ENCODE results near the gene UGT1A7. TPM values are rescaled to one million over a fixed set of nuclear protein-coding genes. Genes with fewer than 3 reads are reported as not detected.

UGT1A7 gene
- total RNA-seq, 2 donors from 2014 or later: not detected

DNA sequence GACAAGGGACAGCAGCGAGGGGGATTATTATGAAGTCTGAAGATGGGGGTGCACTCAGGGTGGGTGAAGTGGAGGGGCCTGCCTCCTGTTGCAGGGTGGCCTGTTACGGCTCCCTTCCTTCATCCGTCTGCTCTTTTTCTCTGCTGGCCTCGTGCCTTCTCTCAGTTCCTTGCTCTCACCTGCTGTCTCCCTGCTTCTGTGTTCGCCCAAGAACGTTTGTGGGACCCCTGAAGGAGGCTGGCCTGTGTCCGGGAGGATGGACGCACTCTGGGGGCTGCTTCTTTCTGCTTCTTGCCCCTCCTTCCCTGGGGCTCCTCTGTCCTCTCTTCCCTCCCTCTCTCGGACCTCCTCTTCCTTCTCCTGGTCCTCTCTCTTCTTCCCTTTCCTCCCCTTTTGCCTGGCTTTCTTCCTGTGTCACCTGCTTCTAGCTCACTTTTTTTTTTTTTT lies 110.2 kb downstream of the UGT1A7 start:
- ATAC-seq (replicated peaks in 1 of 2): no peak
- Mint-ChIP-seq H3K36me3 (ENCODE audit: insufficient read depth in 2 of 2) (no peaks in the 10 kb centered on the region), H3K4me3 (no peak overlapping the region), H3K27me3 (ENCODE audit: low read depth) (no peaks in the 10 kb centered on the region), H3K9me3 (no peaks in the 10 kb centered on the region), H3K4me1 (ENCODE audit: low read depth) (no peaks in the 10 kb centered on the region), H3K27ac (no peak overlapping the region)
- no peak for DNase-seq

DNA sequence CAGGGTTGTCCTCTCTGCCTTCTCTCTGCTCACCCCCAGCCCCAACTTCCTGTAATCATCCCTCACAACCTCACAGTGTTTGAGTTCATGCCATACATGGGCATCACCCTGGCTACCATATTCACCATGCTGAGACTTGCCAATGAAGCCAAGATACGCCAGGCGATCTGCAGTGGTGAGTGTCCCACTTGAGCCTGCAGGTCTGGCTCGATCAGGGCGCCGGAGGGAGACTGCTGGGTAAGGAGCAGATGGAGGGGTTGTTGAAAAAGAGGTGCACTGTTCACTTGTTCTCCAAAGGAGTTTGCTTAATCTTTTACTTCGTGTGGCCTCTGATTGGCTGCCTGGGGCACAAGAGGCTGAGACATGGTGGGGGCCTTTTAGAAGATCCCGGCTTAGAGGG lies 111.0 kb downstream of the UGT1A7 start:
- DNase-seq (no peak), ATAC-seq (replicated peaks in 1 of 2) (no peak)
- Mint-ChIP-seq H3K36me3 (ENCODE audit: insufficient read depth in 2 of 2) (no peaks in the 10 kb centered on the region), H3K4me1 (ENCODE audit: low read depth) (no peaks in the 10 kb centered on the region), H3K4me3 (no peak overlapping the region), H3K27me3 (ENCODE audit: low read depth) (no peaks in the 10 kb centered on the region), H3K27ac (no peak overlapping the region), H3K9me3 (no peaks in the 10 kb centered on the region)

DNA sequence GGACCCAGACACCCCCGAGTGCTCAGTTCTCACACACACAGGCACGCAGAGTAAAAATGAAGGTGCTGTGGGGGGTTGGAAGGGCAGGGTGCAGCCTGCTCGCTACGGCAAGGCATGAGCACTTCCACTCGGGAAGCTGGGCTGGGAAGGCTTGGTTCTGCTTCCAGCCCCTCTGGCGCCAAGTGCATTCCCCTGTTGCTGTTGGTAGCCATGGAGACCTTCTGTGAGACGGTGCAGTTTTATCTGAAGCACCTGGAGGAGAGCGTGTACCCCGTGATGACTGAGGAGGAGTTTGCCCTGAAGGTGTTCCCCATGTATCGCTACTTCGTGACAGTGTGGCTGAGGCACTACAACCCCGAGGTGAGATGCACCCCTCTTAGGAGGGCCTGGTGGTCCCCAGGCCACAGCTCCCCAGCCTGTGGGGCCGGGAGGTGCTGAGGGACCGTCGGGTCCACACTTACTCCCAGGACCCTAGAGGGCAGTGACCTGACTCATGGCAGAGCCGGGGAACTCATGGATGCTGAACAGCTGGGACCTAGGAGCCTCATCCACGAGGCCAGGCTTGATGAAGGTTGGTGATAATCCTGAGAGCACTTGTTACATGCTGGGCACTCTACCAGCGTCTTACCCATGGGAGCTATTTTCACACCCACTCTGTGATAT lies 111.9 kb downstream of the UGT1A7 start:
- ATAC-seq (replicated peaks in 1 of 2) (no peak), DNase-seq (no peak)
- Mint-ChIP-seq H3K9me3 (no peaks in the 10 kb centered on the region), H3K27ac (no peak overlapping the region), H3K36me3 (ENCODE audit: insufficient read depth in 2 of 2) (no peaks in the 10 kb centered on the region), H3K4me3 (no peak overlapping the region), H3K27me3 (ENCODE audit: low read depth) (no peaks in the 10 kb centered on the region), H3K4me1 (ENCODE audit: low read depth) (no peaks in the 10 kb centered on the region)

DNA sequence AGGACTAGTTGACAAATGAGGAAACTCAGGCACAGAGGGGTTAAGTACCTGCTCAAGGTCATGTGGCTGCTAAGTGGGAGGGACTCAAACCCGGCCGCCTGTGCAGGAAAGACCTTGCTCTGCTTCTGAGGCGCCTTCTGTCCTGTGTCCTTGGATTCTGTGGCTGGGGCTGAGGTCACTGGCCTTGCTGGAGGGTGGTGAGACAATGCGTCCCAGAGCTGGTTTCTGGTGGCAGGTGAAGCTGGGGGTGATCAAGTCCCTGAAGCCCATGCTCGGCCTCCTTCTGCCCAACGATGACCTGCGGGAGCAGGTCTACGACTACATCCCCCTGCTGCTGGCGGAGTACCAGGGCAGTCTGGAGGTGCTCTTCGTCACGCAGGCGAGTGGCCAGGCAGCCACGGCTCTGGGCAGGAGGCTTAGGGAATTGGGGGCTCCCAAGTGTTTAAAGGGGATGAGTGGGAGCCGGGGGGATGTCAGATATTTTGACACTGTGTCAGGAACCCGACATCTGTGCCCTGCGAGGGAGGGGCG lies 112.5 kb downstream of the UGT1A7 start:
- ATAC-seq (replicated peaks in 1 of 2) (no peak), DNase-seq (no peak)
- H3K27me3 Mint-ChIP-seq (ENCODE audit: low read depth): no peaks in the 10 kb centered on the region
- no peaks in the 10 kb centered on the region for H3K9me3 Mint-ChIP-seq
- H3K4me3 Mint-ChIP-seq: no peak overlapping the region
- no peaks in the 10 kb centered on the region for H3K36me3 Mint-ChIP-seq (ENCODE audit: insufficient read depth in 2 of 2)
- H3K4me1 Mint-ChIP-seq (ENCODE audit: low read depth): no peaks in the 10 kb centered on the region
- no peak overlapping the region for H3K27ac Mint-ChIP-seq

DNA sequence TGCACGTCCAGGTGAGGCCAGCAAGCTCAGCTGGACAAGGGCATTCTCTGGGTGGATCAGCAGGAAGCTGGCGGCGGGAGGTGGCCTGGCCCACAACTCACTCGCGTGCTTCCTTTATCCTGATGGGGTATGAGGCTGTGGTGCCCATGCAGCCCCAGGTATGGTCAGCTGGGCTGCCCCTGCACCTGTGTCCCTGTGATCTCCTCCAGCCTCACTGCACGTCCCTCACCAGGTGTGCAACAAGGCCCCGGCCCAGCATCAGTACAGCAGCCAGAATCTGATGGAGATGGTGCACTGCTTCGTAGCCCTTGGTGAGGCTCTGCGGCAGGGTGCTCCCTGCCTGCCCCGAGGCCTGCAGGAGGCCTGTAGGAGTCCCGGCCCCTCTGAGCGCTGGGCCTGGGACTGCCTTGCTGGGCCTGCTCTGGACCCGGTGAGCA lies 114.1 kb downstream of the UGT1A7 start:
- Mint-ChIP-seq H3K9me3 (peaks cover 0 to 4% of the 10 kb centered on the region in 2 donors), H3K27me3 (ENCODE audit: low read depth) (no peaks in the 10 kb centered on the region), H3K4me1 (ENCODE audit: low read depth) (no peaks in the 10 kb centered on the region), H3K27ac (no peak overlapping the region), H3K4me3 (no peak overlapping the region), H3K36me3 (ENCODE audit: insufficient read depth in 2 of 2) (no peaks in the 10 kb centered on the region)
- ATAC-seq (replicated peaks in 1 of 2): no peak
- no peak for DNase-seq

DNA sequence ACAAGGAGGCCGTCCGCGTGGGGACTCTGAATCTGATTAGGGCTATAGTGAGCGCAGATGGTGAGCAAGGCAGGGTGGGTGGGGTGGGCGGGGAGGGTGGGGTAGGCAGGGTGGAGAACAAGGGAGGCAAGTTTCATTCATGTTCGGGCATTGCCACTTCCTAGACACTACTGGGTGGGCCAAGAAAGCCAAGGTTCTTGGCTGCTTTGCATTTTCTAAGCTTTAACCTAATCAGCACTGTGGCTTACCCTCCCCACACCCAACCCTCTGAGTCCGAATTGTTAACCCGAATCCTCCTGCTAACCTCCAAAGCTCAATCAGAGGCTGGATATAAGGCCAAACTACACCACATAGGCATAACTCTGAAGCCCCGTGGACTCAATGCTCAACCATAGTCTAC lies 114.6 kb downstream of the UGT1A7 start:
- H3K36me3 Mint-ChIP-seq (ENCODE audit: insufficient read depth in 2 of 2): no peaks in the 10 kb centered on the region
- H3K4me1 Mint-ChIP-seq (ENCODE audit: low read depth): no peaks in the 10 kb centered on the region
- peaks cover 0 to 4% of the 10 kb centered on the region in 2 donors for H3K9me3 Mint-ChIP-seq
- DNase-seq (no peak), ATAC-seq (replicated peaks in 1 of 2) (no peak)
- no peaks in the 10 kb centered on the region for H3K27me3 Mint-ChIP-seq (ENCODE audit: low read depth)
- no peak overlapping the region for H3K4me3 Mint-ChIP-seq
- no peak overlapping the region for H3K27ac Mint-ChIP-seq

DNA sequence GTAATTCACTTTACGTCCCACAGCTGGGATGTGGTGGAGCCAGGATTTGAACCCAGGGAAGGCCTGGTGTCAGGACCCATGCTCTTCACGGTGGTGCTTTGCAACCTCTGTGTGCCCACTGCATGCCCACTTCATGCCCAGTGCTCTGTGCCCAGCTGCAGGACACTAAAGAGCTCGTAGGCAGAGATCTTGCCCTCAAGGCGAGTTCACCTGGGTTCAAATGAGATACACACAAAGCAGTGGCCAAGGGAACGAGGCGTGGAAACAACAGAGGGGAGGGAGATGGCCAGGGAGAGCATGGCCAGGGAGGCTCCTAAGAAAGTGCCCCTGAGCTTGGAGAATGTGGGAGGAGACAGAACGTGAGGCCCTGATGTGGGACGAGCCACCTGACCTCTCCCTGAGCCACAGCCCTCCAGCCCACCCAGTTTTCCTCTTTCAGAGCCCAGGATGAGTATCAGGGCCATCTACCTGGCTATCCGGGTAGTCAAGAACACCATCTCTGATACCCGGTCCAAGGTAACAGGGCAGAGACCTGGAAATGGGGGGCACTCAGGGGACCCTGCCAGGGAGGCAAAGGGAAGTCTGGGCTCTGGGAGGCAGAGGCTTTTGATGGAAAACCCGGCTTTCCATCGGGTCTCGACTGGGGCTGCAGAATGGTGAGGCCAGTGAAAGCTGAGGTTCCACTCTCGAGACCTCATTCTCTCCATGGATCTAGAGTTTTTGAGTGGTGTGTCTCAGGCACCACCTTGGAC lies 116.8 kb downstream of the UGT1A7 start:
- no peak overlapping the region for H3K4me3 Mint-ChIP-seq
- H3K27me3 Mint-ChIP-seq (ENCODE audit: low read depth): peaks cover 9% of the 10 kb centered on the region
- H3K9me3 Mint-ChIP-seq: peaks cover 0 to 4% of the 10 kb centered on the region in 2 donors
- no peaks in the 10 kb centered on the region for H3K36me3 Mint-ChIP-seq (ENCODE audit: insufficient read depth in 2 of 2)
- no peaks in the 10 kb centered on the region for H3K4me1 Mint-ChIP-seq (ENCODE audit: low read depth)
- ATAC-seq (replicated peaks in 1 of 2): no peak
- no peak overlapping the region for H3K27ac Mint-ChIP-seq
- DNase-seq: no peak

DNA sequence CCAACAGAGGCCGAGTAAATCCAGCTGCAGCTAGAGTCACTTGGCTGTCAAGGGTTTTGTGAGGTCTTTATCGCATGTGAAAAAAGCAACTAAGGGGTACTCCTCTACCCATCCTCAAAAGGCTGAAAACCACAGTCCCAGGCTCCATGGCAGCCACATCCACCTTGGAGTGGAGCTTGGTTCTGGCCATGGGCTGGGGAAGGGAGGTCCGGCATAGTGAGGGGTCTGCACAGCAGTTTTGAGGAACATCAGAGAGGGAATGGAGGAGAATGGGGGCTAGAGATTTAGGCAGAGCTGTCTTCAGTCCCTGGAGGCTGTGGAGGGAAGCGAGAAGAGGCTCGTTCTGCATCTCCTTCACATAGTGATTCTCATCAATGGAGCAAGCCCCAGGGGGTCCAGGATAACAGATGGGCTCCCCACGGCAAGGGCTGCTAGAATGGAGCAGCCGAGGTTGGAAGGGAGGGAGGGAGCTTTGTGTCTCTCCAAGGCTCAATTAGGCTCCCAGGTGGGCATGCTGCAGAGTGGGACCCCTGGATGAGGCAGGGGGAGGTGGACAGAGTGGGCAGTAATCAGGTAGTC lies 117.5 kb downstream of the UGT1A7 start:
- H3K4me3 Mint-ChIP-seq: no peak overlapping the region
- DNase-seq (no peak), ATAC-seq (replicated peaks in 1 of 2) (no peak)
- no peaks in the 10 kb centered on the region for H3K4me1 Mint-ChIP-seq (ENCODE audit: low read depth)
- H3K36me3 Mint-ChIP-seq (ENCODE audit: insufficient read depth in 2 of 2): no peaks in the 10 kb centered on the region
- peaks cover 15% of the 10 kb centered on the region for H3K27me3 Mint-ChIP-seq (ENCODE audit: low read depth)
- peaks cover 0 to 4% of the 10 kb centered on the region in 2 donors for H3K9me3 Mint-ChIP-seq
- no peak overlapping the region for H3K27ac Mint-ChIP-seq

DNA sequence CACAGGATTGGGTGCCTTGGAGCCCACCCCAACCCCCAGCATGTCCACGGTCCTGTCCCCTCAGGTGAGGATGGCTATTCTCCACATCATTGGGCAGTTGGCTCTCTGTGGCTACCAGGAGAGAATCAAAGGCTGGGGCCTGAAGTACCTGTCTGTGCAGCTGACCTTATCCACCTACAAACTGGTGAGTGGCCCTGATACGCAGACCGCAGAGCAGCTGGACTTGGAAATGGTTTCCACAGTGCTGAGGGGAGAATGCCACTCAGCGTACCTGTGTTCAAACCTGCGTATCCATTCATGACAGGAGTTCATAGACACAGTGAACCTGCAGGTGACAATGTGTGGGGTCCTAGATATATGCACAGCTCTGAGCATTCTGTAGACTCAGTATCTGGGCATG lies 118.0 kb downstream of the UGT1A7 start:
- DNase-seq: no peak
- no peak for ATAC-seq (replicated peaks in 1 of 2)
- Mint-ChIP-seq H3K27ac (no peak overlapping the region), H3K4me1 (ENCODE audit: low read depth) (no peaks in the 10 kb centered on the region), H3K9me3 (peaks cover 0 to 4% of the 10 kb centered on the region in 2 donors), H3K36me3 (ENCODE audit: insufficient read depth in 2 of 2) (no peaks in the 10 kb centered on the region), H3K4me3 (no peak overlapping the region), H3K27me3 (ENCODE audit: low read depth) (peaks cover 17% of the 10 kb centered on the region)

DNA sequence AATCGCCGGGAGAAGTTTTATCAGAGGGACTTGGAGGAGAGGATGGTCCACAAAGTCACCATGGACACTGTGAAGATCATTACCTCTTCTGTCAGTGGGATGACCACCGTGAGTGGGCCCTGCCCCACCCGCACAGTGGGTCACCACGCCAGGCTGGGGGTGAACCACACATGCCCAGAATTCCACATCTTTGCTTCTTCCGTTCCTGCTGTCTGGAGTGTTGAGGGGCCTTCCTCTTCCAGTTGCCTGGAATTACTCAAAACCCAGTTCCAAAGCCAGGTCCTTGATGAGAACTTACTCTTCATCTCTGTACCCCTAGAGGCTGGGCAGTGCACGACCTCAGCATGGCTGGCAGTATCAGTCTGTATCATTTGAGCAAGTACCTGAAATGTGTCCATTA lies 118.5 kb downstream of the UGT1A7 start:
- Mint-ChIP-seq H3K27ac (no peak overlapping the region), H3K36me3 (ENCODE audit: insufficient read depth in 2 of 2) (no peaks in the 10 kb centered on the region), H3K4me3 (no peak overlapping the region), H3K27me3 (ENCODE audit: low read depth) (peaks cover 17% of the 10 kb centered on the region), H3K9me3 (peaks cover 0 to 4% of the 10 kb centered on the region in 2 donors), H3K4me1 (ENCODE audit: low read depth) (no peaks in the 10 kb centered on the region)
- ATAC-seq (replicated peaks in 1 of 2) (no peak), DNase-seq (no peak)

DNA sequence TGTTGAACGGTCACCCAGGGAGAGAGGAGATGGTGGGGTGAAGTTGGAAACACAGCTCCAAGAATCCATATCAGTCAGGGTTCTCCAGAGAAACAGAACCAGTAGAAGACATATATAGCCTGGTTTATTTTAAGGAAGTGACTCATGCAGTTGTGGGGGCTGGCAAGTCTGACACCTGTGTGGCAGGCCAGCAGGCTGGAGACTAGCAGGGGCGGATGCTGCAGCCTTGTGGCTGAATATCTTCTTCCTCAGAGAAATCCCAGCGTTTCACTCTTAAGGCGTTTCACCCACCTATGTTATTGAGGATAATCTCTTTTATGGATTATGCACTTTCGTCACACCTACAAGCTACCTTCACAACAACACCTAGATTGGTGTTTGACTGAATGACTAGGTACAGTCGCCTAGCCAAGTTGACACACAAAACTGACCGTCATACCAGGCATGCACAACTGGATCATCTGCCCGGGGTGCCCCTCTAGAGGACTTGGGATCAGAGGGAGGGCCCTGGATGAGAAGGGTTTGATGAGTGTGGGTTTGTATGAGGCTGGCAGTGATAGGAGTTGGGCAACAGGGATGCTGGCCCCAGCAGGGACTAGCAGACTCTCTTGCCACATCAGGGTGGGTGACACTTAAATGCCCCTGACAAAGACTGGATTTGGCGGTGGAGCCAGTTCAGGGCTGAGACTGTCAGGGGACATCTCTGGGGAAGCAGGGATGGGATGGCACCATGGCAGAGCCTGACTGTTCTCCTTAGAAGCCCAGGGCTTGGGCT lies 119.8 kb downstream of the UGT1A7 start:
- DNase-seq: peak; percentile 6 to 15
- no peak overlapping the region for H3K27ac Mint-ChIP-seq
- H3K27me3 Mint-ChIP-seq (ENCODE audit: low read depth): peaks cover 17% of the 10 kb centered on the region
- H3K4me1 Mint-ChIP-seq (ENCODE audit: low read depth): no peaks in the 10 kb centered on the region
- H3K36me3 Mint-ChIP-seq (ENCODE audit: insufficient read depth in 2 of 2): no peaks in the 10 kb centered on the region
- ATAC-seq (replicated peaks in 1 of 2): peak; percentile 55 to 59
- H3K4me3 Mint-ChIP-seq: no peak overlapping the region
- peaks cover 0 to 4% of the 10 kb centered on the region in 2 donors for H3K9me3 Mint-ChIP-seq

DNA sequence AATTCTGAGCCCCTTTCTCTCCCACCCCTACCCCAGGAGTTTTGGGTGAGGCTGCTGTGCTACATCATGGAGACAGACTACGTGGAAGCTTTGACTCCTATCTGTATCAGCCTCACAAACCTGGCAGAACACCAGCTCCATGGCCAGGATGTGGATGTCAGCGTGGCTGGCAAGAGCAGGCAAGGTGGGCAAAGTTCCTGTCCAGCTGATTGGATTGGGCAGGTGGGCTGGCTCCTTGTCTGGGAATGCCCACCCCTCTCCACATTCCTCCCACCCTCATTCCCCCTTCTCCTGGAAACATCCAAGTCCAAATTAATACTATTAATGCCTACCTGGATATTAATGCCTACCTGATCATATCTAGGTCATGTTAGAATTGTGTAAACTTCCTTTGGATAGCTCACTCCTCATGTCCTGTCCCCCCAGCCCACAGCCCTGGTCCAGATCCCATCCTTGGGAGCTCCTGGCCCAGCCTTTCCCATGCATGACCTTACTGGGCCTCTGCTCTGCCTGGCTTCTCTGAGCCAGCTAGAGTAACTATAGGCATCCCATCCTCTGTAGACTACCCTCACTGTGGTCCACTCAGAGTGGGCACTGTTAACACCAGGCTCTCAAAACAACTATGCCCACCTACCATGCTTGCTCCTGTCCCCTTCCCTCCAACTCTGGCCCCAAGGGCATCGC lies 120.6 kb downstream of the UGT1A7 start:
- no peaks in the 10 kb centered on the region for H3K4me1 Mint-ChIP-seq (ENCODE audit: low read depth)
- no peaks in the 10 kb centered on the region for H3K36me3 Mint-ChIP-seq (ENCODE audit: insufficient read depth in 2 of 2)
- no peak for DNase-seq

More for the DNA sequence above, 120.6 kb downstream of the UGT1A7 start:
- ATAC-seq (replicated peaks in 1 of 2): no peak
- Mint-ChIP-seq H3K9me3 (peaks cover 0 to 4% of the 10 kb centered on the region in 2 donors), H3K27ac (no peak overlapping the region), H3K4me3 (no peak overlapping the region), H3K27me3 (ENCODE audit: low read depth) (peaks cover 17% of the 10 kb centered on the region)

All from activated T-cell treated with anti-CD3 and anti-CD28 coated beads, Interleukin-2, amount 50 U/mL, for 72 hours (primary cell).